HepG2 (cell line): ENCODE results near the gene MYO16.

ENCODE experiments used
- HES4 ChIP-seq: sonication (generic); formaldehyde crosslinking; IDR thresholded peaks from 2 replicates; pipeline ENCODE4 v1.9.0; 2021; ENCODE audit warnings: mild to moderate bottlenecking, missing genetic modification reagents, borderline replicate concordance
- ZNF782 ChIP-seq: sonication (generic); formaldehyde crosslinking; IDR thresholded peaks from 2 replicates; pipeline ENCODE4 v1.4.0; 2020; ENCODE audit warnings: missing genetic modification reagents, mild to moderate bottlenecking, borderline replicate concordance

- TF ChIP-seq ZNF782 (no peak), HES4 (CRISPR knock-in tag) (no peak)
These were observed 586.0 kb downstream of the MYO16 start for GRCh38 chr13:109215377-109215776.
